Calu3 (cell line): Measurements from ENCODE around the gene XPR1. TPM values are rescaled to one million over a fixed set of nuclear protein-coding genes. Genes with fewer than 3 reads are reported as not detected.

ENCODE experiments used
- BruUV-seq: library from RNA; stranded (reverse); fragments of 400-500 nt; replicated peaks from 2 replicates; lab custom pipeline; 2021; lab: Mats Ljungman, UMichigan
- CTCF ChIA-PET: fragments of 300-600 bp; sonication (Branson Sonifier 250); formaldehyde crosslinking; loops from one replicate; lab custom pipeline; 2022; ENCODE audit warnings: antibody characterized with exemption; lab: Charles Lee
- DNase-seq: peaks from one replicate; pipeline ENCODE4 v3.0.0; 2022
- H3K27ac Mint-ChIP-seq: one replicate; pipeline ENCODE4 v1.8.0; 2022; ENCODE audit warnings: mixed read lengths; ENCODE audit not compliant: unreplicated experiment
- H3K27me3 Mint-ChIP-seq: one replicate; pipeline ENCODE4 v1.8.0; 2022; ENCODE audit warnings: mixed read lengths; ENCODE audit not compliant: unreplicated experiment
- H3K36me3 Mint-ChIP-seq: one replicate; pipeline ENCODE4 v1.8.0; 2022; ENCODE audit warnings: mild to moderate bottlenecking, moderate library complexity, mixed read lengths; ENCODE audit not compliant: insufficient read depth, unreplicated experiment
- H3K4me1 Mint-ChIP-seq: one replicate; pipeline ENCODE4 v1.8.0; 2022; ENCODE audit warnings: mild to moderate bottlenecking, low read depth, mixed read lengths; ENCODE audit not compliant: unreplicated experiment
- H3K4me3 Mint-ChIP-seq: one replicate; pipeline ENCODE4 v1.8.0; 2022; ENCODE audit warnings: mild to moderate bottlenecking, low read depth, moderate library complexity, mixed read lengths; ENCODE audit not compliant: unreplicated experiment
- H3K9me3 Mint-ChIP-seq: one replicate; pipeline ENCODE4 v1.8.0; 2022; ENCODE audit warnings: low read depth, mixed read lengths; ENCODE audit not compliant: unreplicated experiment
- CTCF ChIP-seq: fragments of 200-600 bp; IDR thresholded peaks from one replicate; pipeline ENCODE4 v1.8.0; 2022; ENCODE audit warnings: antibody characterized with exemption; ENCODE audit not compliant: unreplicated experiment
- intact Hi-C: fragments of 100-400 bp; cut with micrococcal nuclease; formaldehyde crosslinking; loops from one replicate; pipeline ENCODE4 v1.10.0; 2022; ENCODE audit not compliant: unreplicated experiment
- total RNA-seq: library from RNA; stranded (reverse); gene quantifications from 2 replicates; pipeline ENCODE4 v1.2.3, GENCODE V29; 2022

The XPR1 gene
- total RNA-seq, 1 experiment from 2014 or later, result 44.5 TPM

DNA sequence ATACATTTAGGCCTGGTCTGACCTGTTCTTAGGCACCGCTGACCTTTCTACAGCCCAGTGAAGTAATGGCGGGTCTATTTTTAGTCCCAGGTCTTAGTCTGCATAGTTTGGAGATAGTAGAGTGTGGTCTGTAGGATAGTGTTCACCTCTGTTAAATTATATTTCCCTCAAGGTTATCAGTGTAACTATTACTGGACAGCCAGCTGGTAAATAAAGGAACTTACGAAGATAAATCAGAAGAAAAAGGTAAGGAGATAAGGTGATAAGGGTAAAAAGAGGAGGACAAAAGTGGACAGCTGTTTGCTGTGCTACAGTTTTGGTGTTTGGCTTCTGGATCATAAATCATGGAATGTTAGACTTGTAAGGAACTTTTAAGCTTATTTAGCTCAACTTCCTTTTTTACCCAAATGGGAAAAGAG lies 8.7 kb downstream of the XPR1 start:
- CTCF ChIA-PET, result interaction anchor here (1.0 to 1.1 kb wide), 2 partner anchors 9 to 69 kb away, joined by 3 to 5 read pairs; partner anchors contain the start of gene XPR1
- intact Hi-C loops, result no loop called here
- no peak overlapping the region for H3K27ac Mint-ChIP-seq

GRCh38 chr1:180641662-180642061 lies 9.8 kb downstream of the XPR1 start:
- DNase-seq, result no peak
- Mint-ChIP-seq H3K4me3 (no peak overlapping the region), H3K27ac (no peak overlapping the region), H3K4me1 (peaks cover 15% of the 10 kb centered on the region), H3K9me3 (no peaks in the 10 kb centered on the region), H3K36me3 (no peaks in the 10 kb centered on the region), H3K27me3 (no peaks in the 10 kb centered on the region)
- no peak for TF ChIP-seq CTCF
- no TSS peak for BruUV-seq
- intact Hi-C loops, result no loop called here
- CTCF ChIA-PET, result no interaction called here

More for the DNA sequence above, 8.7 kb downstream of the XPR1 start:
- BruUV-seq, result no TSS peak
- Mint-ChIP-seq H3K27me3 (no peaks in the 10 kb centered on the region), H3K4me3 (no peak overlapping the region), H3K9me3 (no peaks in the 10 kb centered on the region), H3K36me3 (no peaks in the 10 kb centered on the region), H3K4me1 (peaks cover 22% of the 10 kb centered on the region)
- no peak for TF ChIP-seq CTCF
- no peak for DNase-seq

GRCh38 chr1:180642781-180643180 lies 11.0 kb downstream of the XPR1 start:
- Mint-ChIP-seq H3K27ac (no peak overlapping the region), H3K27me3 (no peaks in the 10 kb centered on the region), H3K4me3 (no peak overlapping the region), H3K36me3 (no peaks in the 10 kb centered on the region), H3K4me1 (peaks cover 9% of the 10 kb centered on the region), H3K9me3 (no peaks in the 10 kb centered on the region)
- no TSS peak for BruUV-seq
- intact Hi-C loops, result no loop called here
- TF ChIP-seq CTCF, result no peak
- DNase-seq, result no peak
- CTCF ChIA-PET, result no interaction called here

DNA sequence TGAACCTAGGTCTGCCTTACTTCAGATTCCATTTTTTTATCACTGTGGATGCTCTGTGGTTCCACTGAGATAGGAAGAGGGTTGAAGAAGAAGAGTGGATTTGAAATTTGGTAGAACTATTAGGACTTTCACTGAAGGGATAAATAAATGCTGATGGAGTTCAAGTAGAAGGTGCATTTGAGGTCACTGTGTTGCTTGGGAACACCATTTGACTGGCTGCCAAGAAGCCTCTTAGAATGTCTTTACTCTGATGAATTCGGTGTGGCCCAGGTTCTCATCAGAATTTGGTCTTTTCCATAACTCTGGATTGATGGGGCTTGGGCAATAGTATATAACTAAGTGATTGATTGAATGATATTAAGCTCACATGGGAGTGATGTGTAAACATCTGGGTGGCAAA lies 11.9 kb downstream of the XPR1 start:
- no peaks in the 10 kb centered on the region for H3K9me3 Mint-ChIP-seq
- BruUV-seq, result no TSS peak
- no peak for DNase-seq
- no peaks in the 10 kb centered on the region for H3K36me3 Mint-ChIP-seq
- H3K4me3 Mint-ChIP-seq, result no peak overlapping the region
- H3K27me3 Mint-ChIP-seq, result no peaks in the 10 kb centered on the region
- H3K4me1 Mint-ChIP-seq, result peaks cover 9% of the 10 kb centered on the region
- no peak for TF ChIP-seq CTCF
- CTCF ChIA-PET, result no interaction called here
- intact Hi-C loops, result no loop called here
- H3K27ac Mint-ChIP-seq, result no peak overlapping the region
